NCI-H128 (cell line): ENCODE results near the gene ELK3.

Experiments
- DNase-seq: peaks from one replicate; lab custom pipeline; 2025; ENCODE audit not compliant: unreplicated experiment; lab: John Stamatoyannopoulos, UW

ELK3 gene

GRCh38 chr12:96234591-96235483 is 40.7 kb downstream of the ELK3 start:
- DNase-seq: no peak

- DNase-seq: no peak
These were observed 41.3 kb downstream of the ELK3 start for GRCh38 chr12:96235484-96235826.

GRCh38 chr12:96236221-96236822 is 42.1 kb downstream of the ELK3 start:
- no peak for DNase-seq

- no peak for DNase-seq
These were observed 42.9 kb downstream of the ELK3 start for GRCh38 chr12:96237035-96237434.

- no peak for DNase-seq
These were observed 43.4 kb downstream of the ELK3 start for GRCh38 chr12:96237465-96238077.

- DNase-seq: no peak
These were observed 44.3 kb downstream of the ELK3 start for GRCh38 chr12:96238336-96239047.

GRCh38 chr12:96239711-96240635 is 45.8 kb downstream of the ELK3 start:
- no peak for DNase-seq

GRCh38 chr12:96240656-96241055 is 46.5 kb downstream of the ELK3 start:
- no peak for DNase-seq

GRCh38 chr12:96241431-96241830 is 47.3 kb downstream of the ELK3 start:
- DNase-seq: no peak

- no peak for DNase-seq
These were observed 47.7 kb downstream of the ELK3 start for GRCh38 chr12:96241846-96242256.

GRCh38 chr12:96242597-96242996 is 48.4 kb downstream of the ELK3 start:
- DNase-seq: no peak

GRCh38 chr12:96244826-96245225 is 50.7 kb downstream of the ELK3 start:
- DNase-seq: no peak

GRCh38 chr12:96246926-96247505 is 52.8 kb downstream of the ELK3 start:
- DNase-seq: no peak

- no peak for DNase-seq
These were observed 53.4 kb downstream of the ELK3 start for GRCh38 chr12:96247563-96247962.

- no peak for DNase-seq
These were observed 54.2 kb downstream of the ELK3 start for GRCh38 chr12:96248136-96248931.

- no peak for DNase-seq
These were observed 55.3 kb downstream of the ELK3 start for GRCh38 chr12:96249196-96250118.

- no peak for DNase-seq
These were observed 56.0 kb downstream of the ELK3 start for GRCh38 chr12:96250119-96250685.

- no peak for DNase-seq
These were observed 60.9 kb downstream of the ELK3 start for GRCh38 chr12:96255077-96255476.
